ENCODE data around the gene IKBKE. TPM values are rescaled to one million over a fixed set of nuclear protein-coding genes. Genes with fewer than 3 reads are reported as not detected.
A peak's percentile ranks its signal among the peaks of the same experiment; 100 is the strongest.

The IKBKE gene
- total RNA-seq, 4 donors from 2014 or later = 5.7 to 27.0 (median 17.4) TPM

DNA sequence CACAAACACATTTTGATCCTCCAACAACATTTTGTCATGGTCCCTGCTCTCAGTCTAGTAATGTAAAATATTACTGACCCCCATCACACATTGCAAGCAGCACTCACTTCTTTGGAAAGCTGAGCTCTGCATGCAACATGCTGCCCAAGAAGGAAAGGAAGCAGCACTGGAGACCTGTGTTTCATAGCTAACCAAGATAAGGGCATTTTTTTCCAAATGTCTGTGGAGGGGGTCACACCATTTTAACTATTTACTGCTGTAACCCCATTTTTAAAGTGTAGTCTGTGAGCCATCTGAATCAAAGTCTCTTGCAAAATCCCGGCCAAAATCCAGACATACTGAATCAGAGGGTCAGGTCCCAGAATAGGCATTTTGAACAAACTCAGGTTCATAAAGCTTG, 32.5 kb downstream of the IKBKE start:
- no peak for TF ChIP-seq EP300 (IDR thresholded peaks at IDR 0.05)
- TF ChIP-seq POLR2A (IDR thresholded peaks at IDR 0.05) = no peak
- TF ChIP-seq, protein P1, sequence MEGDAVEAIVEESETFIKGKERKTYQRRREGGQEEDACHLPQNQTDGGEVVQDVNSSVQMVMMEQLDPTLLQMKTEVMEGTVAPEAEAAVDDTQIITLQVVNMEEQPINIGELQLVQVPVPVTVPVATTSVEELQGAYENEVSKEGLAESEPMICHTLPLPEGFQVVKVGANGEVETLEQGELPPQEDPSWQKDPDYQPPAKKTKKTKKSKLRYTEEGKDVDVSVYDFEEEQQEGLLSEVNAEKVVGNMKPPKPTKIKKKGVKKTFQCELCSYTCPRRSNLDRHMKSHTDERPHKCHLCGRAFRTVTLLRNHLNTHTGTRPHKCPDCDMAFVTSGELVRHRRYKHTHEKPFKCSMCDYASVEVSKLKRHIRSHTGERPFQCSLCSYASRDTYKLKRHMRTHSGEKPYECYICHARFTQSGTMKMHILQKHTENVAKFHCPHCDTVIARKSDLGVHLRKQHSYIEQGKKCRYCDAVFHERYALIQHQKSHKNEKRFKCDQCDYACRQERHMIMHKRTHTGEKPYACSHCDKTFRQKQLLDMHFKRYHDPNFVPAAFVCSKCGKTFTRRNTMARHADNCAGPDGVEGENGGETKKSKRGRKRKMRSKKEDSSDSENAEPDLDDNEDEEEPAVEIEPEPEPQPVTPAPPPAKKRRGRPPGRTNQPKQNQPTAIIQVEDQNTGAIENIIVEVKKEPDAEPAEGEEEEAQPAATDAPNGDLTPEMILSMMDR (IDR thresholded peaks at IDR 0.05) = no peak
- no peak for TF ChIP-seq POLR2AphosphoS5 (IDR thresholded peaks at IDR 0.05)
- Histone ChIP-seq H3K27ac (no peak overlapping the region), H3K4me3 (no peak overlapping the region), H3K9me3 (no peaks in the 10 kb centered on the region), H3K36me3 (no peaks in the 10 kb centered on the region), H3K4me1 (peaks cover 52% of the 10 kb centered on the region), H3K27me3 (no peaks in the 10 kb centered on the region)
- WGBS = 83% methylated on average over 1 of the region's 1 CpG
- DNase-seq (ENCODE audit: low spot score in 2 of 2) = no peak

DNA sequence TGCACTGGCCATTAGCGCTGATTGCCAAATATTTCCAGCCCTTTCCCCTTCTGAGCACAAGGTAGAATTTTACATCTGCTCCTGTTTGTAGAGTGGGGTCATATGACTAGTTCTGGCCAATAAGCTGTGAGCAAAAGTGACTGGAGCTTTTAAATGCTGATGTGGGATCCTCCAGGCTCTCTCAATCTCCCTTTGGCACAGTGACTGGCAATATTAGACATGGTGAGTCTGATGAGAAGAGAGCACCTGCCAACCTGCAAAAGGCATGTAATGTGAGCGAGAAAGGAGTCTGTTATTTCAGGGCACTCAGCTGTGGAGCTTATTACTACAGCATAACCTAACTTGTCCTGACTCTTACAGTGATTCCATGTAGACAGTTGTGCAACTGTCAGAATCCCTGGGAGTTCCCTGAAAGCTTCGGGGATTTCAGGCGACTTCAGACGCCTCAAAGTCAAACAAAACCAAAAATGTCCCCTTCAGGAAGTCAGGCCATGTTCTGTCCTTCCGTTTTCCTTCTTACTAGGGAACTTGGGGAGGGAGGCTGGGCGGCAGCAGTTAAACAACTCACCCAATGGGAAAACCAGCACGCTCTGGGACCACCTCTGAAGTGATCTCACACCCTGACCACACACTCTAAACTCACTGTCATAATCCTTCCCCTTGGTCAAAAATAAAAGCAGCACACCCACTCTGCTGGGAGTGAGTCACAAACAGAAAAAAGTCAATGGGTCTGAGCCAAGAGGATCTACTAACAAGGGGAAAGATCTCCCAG, 33.5 kb downstream of the IKBKE start:
- peak in 1 of 2 donors; percentile 83 for DNase-seq (ENCODE audit: low spot score in 2 of 2)
- H3K4me3 ChIP-seq = peak overlapping the region; percentile 6
- H3K9me3 ChIP-seq = no peaks in the 10 kb centered on the region
- peak overlapping the region; percentile 66 for H3K27ac ChIP-seq
- peaks cover 61% of the 10 kb centered on the region for H3K4me1 ChIP-seq
- no peaks in the 10 kb centered on the region for H3K27me3 ChIP-seq
- no peaks in the 10 kb centered on the region for H3K36me3 ChIP-seq
- no peak for TF ChIP-seq EP300 (IDR thresholded peaks at IDR 0.05)
- peak in 1 of 3 donors; percentile 34 for TF ChIP-seq POLR2AphosphoS5 (IDR thresholded peaks at IDR 0.05)
- no peak for TF ChIP-seq POLR2A (IDR thresholded peaks at IDR 0.05)
- WGBS = 44% methylated on average over 8 of the region's 8 CpGs

DNA sequence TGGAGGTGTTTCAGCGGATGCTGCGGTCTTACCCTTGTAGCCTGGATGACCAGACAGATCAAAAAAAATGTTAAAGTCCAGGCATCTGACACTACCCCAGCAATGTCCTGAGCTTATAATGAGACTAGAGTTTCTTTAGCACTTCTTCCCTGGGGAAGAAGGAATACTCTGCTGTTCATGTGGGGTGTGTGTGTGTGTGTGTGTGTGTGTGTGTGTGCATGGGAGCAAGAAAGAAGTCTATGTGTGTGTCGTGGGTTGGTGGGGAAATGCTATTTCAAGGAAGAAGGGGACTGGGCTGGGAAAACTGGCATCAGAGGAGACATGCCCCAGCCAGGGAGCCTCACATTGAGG, 34.1 kb downstream of the IKBKE start:
- H3K9me3 ChIP-seq = no peaks in the 10 kb centered on the region
- no peak overlapping the region for H3K4me3 ChIP-seq
- 21% methylated on average over 3 of the region's 3 CpGs for WGBS
- no peak for TF ChIP-seq POLR2A (IDR thresholded peaks at IDR 0.05)
- no peak for TF ChIP-seq EP300 (IDR thresholded peaks at IDR 0.05)
- TF ChIP-seq POLR2AphosphoS5 (IDR thresholded peaks at IDR 0.05) = no peak
- TF ChIP-seq, protein P1 (IDR thresholded peaks at IDR 0.05) = no peak
- H3K27me3 ChIP-seq = no peaks in the 10 kb centered on the region
- H3K4me1 ChIP-seq = peaks cover 66% of the 10 kb centered on the region
- no peaks in the 10 kb centered on the region for H3K36me3 ChIP-seq
- no peak for DNase-seq (ENCODE audit: low spot score in 2 of 2)
- peak overlapping the region; percentile 12 for H3K27ac ChIP-seq

DNA sequence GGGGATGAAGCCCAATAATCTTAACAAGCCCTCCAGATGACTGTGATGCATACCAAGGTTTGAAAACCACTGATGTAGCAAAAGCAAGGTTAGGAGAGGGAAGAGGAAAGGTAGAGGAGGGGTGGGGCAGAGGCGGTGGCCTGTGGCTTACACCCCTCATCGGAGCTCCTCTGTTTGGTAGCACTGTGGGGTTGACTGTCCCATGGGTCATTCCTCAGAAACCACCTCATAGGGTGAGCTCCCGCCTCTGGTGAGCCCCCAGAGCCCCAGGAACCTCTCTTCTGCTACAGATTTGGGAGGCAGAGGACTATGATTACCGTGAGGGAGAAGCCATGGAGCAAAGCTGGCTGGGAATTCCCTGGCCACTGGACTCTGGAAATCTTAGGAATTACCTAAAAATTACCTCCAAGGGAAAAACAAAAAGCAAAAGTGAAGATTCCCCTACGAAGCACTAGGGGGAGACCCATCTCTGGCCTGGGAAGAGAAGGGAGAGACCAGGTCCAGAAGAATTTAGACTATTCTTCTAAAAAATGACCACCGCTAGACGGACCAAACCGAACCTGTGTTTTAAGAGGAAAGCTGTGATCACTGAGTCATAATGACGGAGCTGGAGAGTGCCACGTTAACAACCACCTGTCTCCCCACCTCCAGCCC, 35.6 kb downstream of the IKBKE start:
- H3K27me3 ChIP-seq = no peaks in the 10 kb centered on the region
- no peaks in the 10 kb centered on the region for H3K36me3 ChIP-seq
- no peak overlapping the region for H3K4me3 ChIP-seq
- H3K9me3 ChIP-seq = no peaks in the 10 kb centered on the region
- 61% methylated on average over 10 of the region's 10 CpGs for WGBS
- no peak overlapping the region for H3K27ac ChIP-seq
- peaks cover 79% of the 10 kb centered on the region for H3K4me1 ChIP-seq
- no peak for TF ChIP-seq EP300 (IDR thresholded peaks at IDR 0.05)
- no peak for TF ChIP-seq POLR2AphosphoS5 (IDR thresholded peaks at IDR 0.05)
- TF ChIP-seq, protein P1 (IDR thresholded peaks at IDR 0.05) = peak in 1 of 2 donors; percentile 50
- DNase-seq (ENCODE audit: low spot score in 2 of 2) = no peak

DNA sequence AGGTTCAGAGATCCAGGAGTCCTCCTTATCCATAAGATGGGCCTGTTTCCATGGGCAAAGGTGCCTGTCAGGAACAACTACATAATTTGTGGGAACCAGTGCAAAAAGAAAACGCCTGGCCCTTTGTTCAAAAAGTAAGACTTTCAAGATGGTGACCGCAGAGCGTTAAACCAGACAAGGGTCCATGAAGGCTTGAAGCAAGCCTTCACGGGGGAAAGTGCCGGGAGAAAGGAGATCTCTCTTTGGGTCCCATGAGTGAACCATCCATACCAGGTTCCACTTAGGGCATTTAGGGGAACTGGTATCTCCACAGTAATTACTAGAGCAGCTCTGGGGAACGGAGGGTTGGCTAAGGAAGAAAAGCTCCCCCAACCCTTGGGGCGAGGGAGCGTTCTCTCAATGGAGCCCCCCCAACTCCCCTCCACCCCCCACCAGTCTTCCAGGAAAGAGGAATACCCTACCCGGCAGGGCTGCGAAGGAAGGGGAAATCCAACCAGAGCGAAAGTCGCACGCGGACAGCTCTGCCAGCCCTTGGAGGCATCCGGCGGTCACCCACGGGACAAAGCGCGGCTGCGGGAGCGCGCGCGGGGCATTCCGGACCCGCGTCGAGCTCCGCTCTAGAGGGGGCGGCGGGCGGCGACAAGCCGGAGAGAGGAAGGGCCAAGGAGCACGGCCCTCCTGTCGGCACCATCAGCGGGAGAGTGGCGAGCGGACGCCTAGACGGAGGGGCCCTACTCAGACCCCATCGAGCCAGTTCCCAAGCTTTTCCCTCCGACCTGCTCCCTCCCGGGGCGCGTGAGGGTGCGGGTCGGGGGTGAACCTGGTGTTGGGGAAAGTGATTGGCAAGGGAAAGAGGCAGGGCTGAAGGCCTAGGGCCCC, 36.4 kb downstream of the IKBKE start:
- H3K27me3 ChIP-seq = no peaks in the 10 kb centered on the region
- no peaks in the 10 kb centered on the region for H3K9me3 ChIP-seq
- H3K36me3 ChIP-seq = no peaks in the 10 kb centered on the region
- no peak for DNase-seq (ENCODE audit: low spot score in 2 of 2)
- TF ChIP-seq POLR2A (IDR thresholded peaks at IDR 0.05) (no peak), EP300 (IDR thresholded peaks at IDR 0.05) (no peak), POLR2AphosphoS5 (IDR thresholded peaks at IDR 0.05) (no peak)
- TF ChIP-seq, protein P1 (IDR thresholded peaks at IDR 0.05) = no peak
- peak overlapping the region; percentile 46 for H3K27ac ChIP-seq
- H3K4me1 ChIP-seq = peaks cover 80% of the 10 kb centered on the region
- WGBS = 12% methylated on average over 41 of the region's 48 CpGs
- peak overlapping the region; percentile 68 for H3K4me3 ChIP-seq

Data from suprapubic skin (tissue), 4 donors.